ENCODE measurements around the gene SCD5.

Gene SCD5

GRCh38 chr4:82718162-82718940 lies 80.2 kb downstream of the SCD5 start:
- no peak for DNase-seq

DNA sequence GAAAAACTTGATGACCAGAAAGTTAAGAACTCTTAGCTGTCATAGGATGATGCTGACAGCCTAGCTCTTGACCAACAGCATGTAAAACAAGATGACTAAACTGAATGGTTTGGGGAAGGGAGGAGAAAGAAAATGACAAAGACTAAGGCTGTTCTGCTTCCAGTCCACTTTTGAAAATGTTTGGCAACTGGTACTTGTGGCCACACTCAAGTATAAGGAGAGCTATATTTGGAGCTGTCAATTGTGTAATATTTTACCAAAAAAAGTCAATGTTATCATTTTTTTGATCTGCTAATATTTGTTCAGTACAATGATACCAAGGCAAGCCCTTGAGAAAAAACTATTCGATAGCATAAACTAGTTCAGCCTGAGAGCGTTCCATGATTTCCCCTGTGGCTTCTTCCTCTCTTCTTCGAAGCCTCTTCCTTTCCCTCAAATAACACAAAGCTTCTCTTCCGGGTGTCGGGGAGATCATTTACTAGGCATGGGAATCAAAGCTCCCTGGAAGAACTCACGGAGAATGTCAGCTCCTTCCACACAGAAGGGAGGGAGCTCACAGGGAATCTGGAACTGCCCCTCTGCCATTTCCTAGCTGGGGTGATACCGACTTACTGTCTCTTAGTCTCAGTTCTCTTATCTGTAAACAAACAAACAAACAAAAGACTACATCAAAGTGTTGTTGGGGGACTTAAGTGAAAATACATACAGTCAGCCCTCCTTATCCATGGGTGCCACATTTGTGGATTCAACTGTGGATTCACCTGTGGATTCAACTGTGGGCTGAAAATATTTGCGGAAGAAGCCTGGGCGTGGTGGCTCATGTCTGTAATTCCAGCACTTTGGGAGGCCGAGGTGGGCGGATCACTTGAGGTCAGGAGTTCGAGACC lies 82.6 kb downstream of the SCD5 start:
- no peak for DNase-seq

GRCh38 chr4:82713856-82714255 lies 84.7 kb downstream of the SCD5 start:
- DNase-seq: no peak

GRCh38 chr4:82712561-82712960 lies 86.0 kb downstream of the SCD5 start:
- no peak for DNase-seq

GRCh38 chr4:82711158-82711785 lies 87.3 kb downstream of the SCD5 start:
- no peak for DNase-seq

- no peak for DNase-seq
These were observed 88.2 kb downstream of the SCD5 start for GRCh38 chr4:82710197-82710929.

- no peak for DNase-seq
These were observed 89.6 kb downstream of the SCD5 start for GRCh38 chr4:82708982-82709381.

DNA sequence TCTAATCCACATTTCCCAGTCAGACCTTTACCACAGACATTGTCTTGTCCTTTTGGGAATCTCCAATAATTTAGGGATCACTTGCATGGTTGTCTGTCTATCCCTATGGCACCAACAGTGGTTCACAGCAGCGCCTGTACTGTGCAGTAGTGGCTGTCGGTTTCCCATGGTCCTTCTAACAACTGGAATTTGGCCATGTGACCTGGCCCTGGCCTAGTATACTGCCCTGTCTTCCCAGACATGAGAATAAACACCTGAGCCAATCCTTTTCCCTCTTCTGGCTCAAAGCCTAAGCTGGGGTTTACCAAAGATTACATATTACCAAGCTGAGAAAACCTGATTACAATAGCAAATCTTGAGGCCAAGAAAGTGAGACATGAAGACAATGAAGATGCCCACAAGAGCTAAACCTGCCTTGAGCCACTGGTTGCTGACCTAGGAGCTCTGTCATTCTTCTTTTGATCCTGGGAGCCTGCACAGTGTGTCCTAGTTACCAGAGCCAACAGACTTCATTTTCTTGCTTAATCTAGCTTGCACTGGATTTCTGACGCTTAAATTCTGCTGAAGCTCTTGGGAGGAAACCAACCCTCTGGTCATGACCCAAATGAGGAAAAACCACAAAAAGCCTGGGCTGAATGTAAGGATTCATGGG lies 92.1 kb downstream of the SCD5 start:
- no peak for DNase-seq

DNA sequence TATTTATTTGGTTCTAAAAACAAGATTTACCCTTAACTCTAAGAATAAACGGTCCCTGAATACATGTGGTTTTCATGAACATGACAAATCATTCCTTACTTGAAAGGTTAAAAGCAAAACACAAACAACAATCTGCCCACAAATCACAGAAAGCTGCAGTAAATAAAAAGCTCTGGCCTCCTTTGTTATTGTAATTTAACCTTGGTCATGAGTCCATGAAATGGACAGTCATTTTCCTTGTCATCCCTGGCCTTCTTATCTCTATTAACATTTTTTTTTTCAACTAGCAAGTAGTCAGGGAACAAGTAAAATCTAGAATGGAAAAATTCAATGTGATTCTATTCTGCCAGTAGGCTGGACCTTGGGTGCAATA lies 92.7 kb downstream of the SCD5 start:
- DNase-seq: no peak

DNA sequence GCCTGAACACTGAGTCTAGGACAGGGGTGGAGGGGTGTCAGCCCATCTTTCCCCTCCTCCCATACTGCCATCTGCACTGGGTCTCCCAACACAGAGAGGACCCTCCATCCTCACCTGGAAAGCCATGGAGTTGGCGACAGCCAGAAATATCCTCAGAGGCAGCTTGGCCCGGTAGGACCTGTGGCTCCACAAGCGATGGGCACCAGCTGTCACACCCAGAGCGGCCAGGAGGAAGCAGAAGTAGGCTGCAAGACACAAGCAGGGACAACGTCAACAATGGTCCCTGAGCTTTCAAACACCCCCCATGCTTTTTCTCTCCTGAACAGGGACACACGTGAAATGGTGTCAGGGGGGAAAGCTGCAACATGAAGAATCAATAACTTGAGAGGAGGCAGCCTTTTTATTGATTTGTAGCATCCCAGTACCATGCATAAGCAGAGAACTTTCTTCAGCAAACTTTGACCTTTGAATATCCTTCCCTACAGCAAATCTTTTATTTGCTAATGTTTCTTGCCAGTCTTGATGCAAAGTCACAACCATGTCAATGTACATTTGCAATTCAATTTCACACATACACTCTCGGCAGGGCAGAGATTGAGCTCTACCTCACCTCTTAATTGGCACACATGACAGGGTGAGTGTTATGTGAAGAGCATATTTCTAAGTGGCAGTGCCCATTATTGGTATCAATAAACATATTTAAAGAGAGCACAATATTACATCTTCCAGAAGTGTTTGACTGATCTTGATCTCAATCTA lies 93.2 kb downstream of the SCD5 start:
- no peak for DNase-seq

DNA sequence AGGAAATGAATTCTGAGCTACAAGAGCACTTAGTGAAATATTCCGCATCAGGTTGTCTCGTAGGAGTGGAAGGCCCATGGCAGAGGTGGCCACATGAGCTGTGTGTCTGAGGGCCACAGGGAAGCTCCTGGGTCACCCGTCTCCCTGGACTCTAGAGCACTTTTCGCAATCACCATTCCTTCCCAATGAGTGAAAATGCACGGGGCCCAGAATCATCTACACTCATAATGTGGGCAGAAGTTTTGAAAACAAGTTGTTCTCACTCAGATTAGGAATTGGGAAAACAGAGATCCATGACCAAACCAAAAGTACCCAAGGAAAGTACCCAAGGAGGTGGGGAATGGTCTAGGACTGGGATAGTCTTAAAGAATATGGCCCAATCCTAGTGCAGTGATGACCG lies 94.4 kb downstream of the SCD5 start:
- no peak for DNase-seq

DNA sequence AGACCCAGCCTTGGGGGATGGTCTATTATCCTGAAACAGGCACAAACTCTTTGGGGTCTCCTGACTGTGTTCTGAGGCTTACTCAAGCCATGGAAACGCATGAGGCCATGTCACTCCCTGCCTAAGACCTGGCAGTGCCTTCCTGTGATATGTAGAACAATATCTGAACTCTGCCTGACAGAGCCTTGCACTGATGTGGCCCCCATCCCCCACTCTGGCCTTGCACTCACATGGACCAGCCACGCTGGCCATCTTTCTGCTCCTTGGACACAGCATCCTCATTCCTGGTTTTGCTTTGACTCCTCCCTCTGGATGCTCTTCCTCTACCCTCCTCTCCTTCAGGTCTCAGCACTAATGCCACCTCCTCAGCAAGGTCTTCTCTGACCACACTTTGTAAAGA lies 100.2 kb downstream of the SCD5 start:
- DNase-seq: no peak

DNA sequence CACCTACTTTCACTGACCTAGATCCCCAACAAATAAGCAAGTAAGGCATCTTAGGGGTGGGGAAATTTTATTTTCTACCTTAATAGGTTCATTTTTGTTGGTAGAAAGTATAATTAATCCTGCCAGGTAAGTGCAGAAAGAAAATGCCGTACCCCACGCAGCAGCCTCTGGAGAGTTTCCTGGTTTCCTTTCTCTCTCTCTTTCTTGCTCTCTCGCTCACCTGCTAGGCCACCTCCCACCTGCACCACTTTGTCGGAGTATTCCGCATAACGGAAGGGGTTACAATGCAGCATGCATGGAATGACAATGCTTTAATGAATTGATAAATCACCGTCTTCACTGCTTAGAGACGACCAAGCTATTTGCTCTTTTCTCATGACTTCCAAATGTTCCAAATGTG lies 101.0 kb downstream of the SCD5 start:
- DNase-seq: no peak

GRCh38 chr4:82696117-82696860 lies 102.3 kb downstream of the SCD5 start:
- DNase-seq: no peak

GRCh38 chr4:82694892-82695291 lies 103.7 kb downstream of the SCD5 start:
- DNase-seq: no peak

DNA sequence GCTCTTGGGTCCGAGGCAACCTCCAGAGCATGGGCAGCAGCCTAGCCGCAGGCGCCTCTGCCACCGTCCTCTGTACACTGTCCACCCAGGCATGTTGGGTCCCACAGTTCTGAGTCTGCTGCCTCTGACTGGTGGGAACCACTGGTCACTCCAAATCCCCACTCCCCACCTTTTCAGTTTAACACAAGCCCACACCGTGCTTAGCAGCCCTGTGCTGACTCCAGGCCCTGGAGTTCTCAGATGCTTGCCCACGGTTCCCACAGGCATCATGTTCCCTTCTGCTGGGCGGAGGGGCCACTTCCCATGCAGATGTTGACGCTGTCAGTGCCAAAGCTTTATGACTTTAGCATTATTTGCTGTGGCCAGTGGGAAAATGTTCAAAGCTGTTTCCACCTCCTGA lies 104.5 kb downstream of the SCD5 start:
- DNase-seq: no peak

GRCh38 chr4:82692101-82692780 lies 106.4 kb downstream of the SCD5 start:
- no peak for DNase-seq

DNA sequence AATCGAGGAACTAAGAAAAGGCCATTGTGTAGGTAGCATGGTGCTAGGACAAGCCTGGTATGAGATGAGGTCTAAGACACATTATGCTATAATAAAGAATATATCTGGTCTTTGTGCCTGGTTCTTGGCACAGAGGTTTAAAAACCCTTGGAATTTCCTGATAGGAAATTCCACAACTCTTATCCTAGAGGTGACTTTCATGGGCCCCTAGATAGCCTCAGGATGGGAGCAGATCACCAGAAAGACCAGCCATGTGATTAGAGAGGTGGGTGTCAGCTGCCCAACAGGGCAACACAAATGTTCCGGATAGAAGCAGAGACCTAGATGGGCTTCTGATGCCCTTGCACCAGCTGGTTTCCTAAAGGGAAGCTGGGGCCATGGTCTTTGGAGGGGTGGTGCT lies 107.2 kb downstream of the SCD5 start:
- no peak for DNase-seq

GRCh38 chr4:82688091-82688795 lies 110.4 kb downstream of the SCD5 start:
- no peak for DNase-seq

DNA sequence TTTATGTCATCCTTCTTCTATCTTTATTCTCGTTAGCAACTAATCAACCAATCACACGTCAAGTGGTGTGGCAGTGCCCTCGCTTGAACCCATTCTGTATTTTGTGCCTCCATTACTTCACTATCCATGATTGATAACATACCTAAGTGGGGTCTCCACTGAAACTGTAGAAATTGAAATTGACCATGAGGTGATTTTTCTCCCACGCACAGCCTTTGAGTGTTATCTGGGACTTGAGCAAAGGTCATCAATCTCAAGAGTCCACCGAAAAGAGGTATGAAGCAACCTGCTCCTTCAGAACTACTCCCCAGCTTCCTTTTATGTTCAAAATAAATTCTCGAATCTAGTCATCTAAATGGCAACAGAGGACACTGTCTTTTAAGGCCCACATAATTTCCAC lies 111.1 kb downstream of the SCD5 start:
- DNase-seq: no peak
